GM12872 (cell line): ENCODE measurements around the gene UBXN7.

ENCODE experiments used
- CTCF ChIP-seq: IDR thresholded peaks from 3 replicates; pipeline ENCODE4 v1.5.1; 2011; ENCODE audit warnings: low read depth, mild to moderate bottlenecking, low read length, moderate library complexity; ENCODE audit not compliant: insufficient read depth

Gene UBXN7

GRCh38 chr3:196354132-196354531 lies 78.1 kb downstream of the UBXN7 start:
- TF ChIP-seq CTCF: no peak

GRCh38 chr3:196351541-196351940 lies 80.7 kb downstream of the UBXN7 start:
- no peak for TF ChIP-seq CTCF

- TF ChIP-seq CTCF: no peak
These were observed 82.2 kb downstream of the UBXN7 start for GRCh38 chr3:196350067-196350466.

- no peak for TF ChIP-seq CTCF
These were observed 83.5 kb downstream of the UBXN7 start for GRCh38 chr3:196348698-196349097.

GRCh38 chr3:196344663-196345062 lies 87.6 kb downstream of the UBXN7 start:
- TF ChIP-seq CTCF: no peak

- no peak for TF ChIP-seq CTCF
These were observed 91.1 kb downstream of the UBXN7 start for GRCh38 chr3:196341137-196341536.

- no peak for TF ChIP-seq CTCF
These were observed 91.8 kb downstream of the UBXN7 start for GRCh38 chr3:196340466-196340865.
